ENCODE results near the gene SPIRE1. TPM values are rescaled to one million over a fixed set of nuclear protein-coding genes. Genes with fewer than 3 reads are reported as not detected.

The SPIRE1 gene
- total and polyA plus RNA-seq, 4 donors = 0.29 to 5.7 (median 3.2) TPM

DNA sequence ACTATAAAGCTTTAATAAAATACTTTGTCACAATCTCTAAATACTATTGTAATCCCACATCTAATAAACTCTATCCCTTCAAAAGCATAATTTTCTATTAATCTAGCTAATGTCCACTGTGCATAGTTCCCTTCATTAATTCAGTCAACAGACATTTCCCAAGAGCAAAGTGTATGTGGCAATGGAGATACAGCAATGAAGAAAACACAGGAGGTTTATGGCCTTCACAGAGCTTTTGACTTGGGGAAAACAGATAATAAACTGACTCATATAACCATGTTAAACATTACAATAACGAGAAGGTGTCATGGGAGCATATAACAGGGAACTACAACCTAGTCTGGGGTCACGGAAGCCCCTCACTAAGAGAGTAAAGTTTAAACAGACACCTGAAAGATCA, 86.3 kb downstream of the SPIRE1 start:
- no peaks in the 10 kb centered on the region for H3K27me3 ChIP-seq (ENCODE audit: control insufficient read depth in 4 of 4, insufficient read depth in 4 of 4, low read length in 3 of 4)
- H3K9me3 ChIP-seq (ENCODE audit: control insufficient read depth in 4 of 4, low read length in 3 of 4) = no peaks in the 10 kb centered on the region
- WGBS = 84% methylated on average over 2 of the region's 2 CpGs
- H3K9ac ChIP-seq (ENCODE audit: low read depth in 1 of 2, low read length in 2 of 2) = no peak overlapping the region
- H3K4me1 ChIP-seq (ENCODE audit: control insufficient read depth in 4 of 4, insufficient read depth in 4 of 4, low read length in 3 of 4) = peaks cover 0 to 13% (median 2%) of the 10 kb centered on the region in 4 donors
- no peak overlapping the region for H3K4me3 ChIP-seq (ENCODE audit: low read depth in 1 of 3, low read length in 3 of 3)
- H3K27ac ChIP-seq (ENCODE audit: low read depth in 1 of 2, low read length in 2 of 2) = no peak overlapping the region
- H3K36me3 ChIP-seq (ENCODE audit: control insufficient read depth in 4 of 4, insufficient read depth in 3 of 4, low read depth in 1 of 4, low read length in 3 of 4) = no peaks in the 10 kb centered on the region
- TF ChIP-seq RAD21 (IDR thresholded peaks at IDR 0.05) (no peak), GABPA (IDR thresholded peaks at IDR 0.05 in 1 of 2, conservative IDR thresholded peaks at IDR 0.05 in 1 of 2) (no peak), EGR1 (IDR thresholded peaks at IDR 0.05; ENCODE audit: low read depth in 2 of 2) (no peak), FOXA1 (IDR thresholded peaks at IDR 0.05) (no peak), HNF4G (IDR thresholded peaks at IDR 0.05) (no peak), JUND (IDR thresholded peaks at IDR 0.05) (no peak), TAF1 (conservative IDR thresholded peaks at IDR 0.05) (no peak), HNF4A (conservative IDR thresholded peaks at IDR 0.05) (no peak), REST (IDR thresholded peaks at IDR 0.05) (no peak), NR2F2 (IDR thresholded peaks at IDR 0.05) (no peak), RXRA (IDR thresholded peaks at IDR 0.05) (no peak)
- TF ChIP-seq, protein P1, sequence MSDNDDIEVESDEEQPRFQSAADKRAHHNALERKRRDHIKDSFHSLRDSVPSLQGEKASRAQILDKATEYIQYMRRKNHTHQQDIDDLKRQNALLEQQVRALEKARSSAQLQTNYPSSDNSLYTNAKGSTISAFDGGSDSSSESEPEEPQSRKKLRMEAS (IDR thresholded peaks at IDR 0.05) = no peak
- DNase-seq (ENCODE audit: low spot score) = no peak

- DNase-seq (ENCODE audit: low spot score) = no peak
- peaks cover 0 to 6% (median under 1%) of the 10 kb centered on the region in 4 donors for H3K4me1 ChIP-seq (ENCODE audit: control insufficient read depth in 4 of 4, insufficient read depth in 4 of 4, low read length in 3 of 4)
- no peak overlapping the region for H3K4me3 ChIP-seq (ENCODE audit: low read depth in 1 of 3, low read length in 3 of 3)
- H3K9ac ChIP-seq (ENCODE audit: low read depth in 1 of 2, low read length in 2 of 2) = no peak overlapping the region
- TF ChIP-seq FOXA1 (IDR thresholded peaks at IDR 0.05) = no peak
- TF ChIP-seq TAF1 (conservative IDR thresholded peaks at IDR 0.05) = no peak
- TF ChIP-seq JUND (IDR thresholded peaks at IDR 0.05) = no peak
- TF ChIP-seq HNF4G (IDR thresholded peaks at IDR 0.05) = no peak
- TF ChIP-seq, protein P1 (IDR thresholded peaks at IDR 0.05) = no peak
- TF ChIP-seq HNF4A (conservative IDR thresholded peaks at IDR 0.05) = no peak
- no peak for TF ChIP-seq RXRA (IDR thresholded peaks at IDR 0.05)
- no peaks in the 10 kb centered on the region for H3K27me3 ChIP-seq (ENCODE audit: control insufficient read depth in 4 of 4, insufficient read depth in 4 of 4, low read length in 3 of 4)
- WGBS = 74% methylated on average over 2 of the region's 2 CpGs
- H3K9me3 ChIP-seq (ENCODE audit: control insufficient read depth in 4 of 4, low read length in 3 of 4) = no peaks in the 10 kb centered on the region
- H3K36me3 ChIP-seq (ENCODE audit: control insufficient read depth in 4 of 4, insufficient read depth in 3 of 4, low read depth in 1 of 4, low read length in 3 of 4) = no peaks in the 10 kb centered on the region
- no peak overlapping the region for H3K27ac ChIP-seq (ENCODE audit: low read depth in 1 of 2, low read length in 2 of 2)
Measured at GRCh38 chr18:12569791-12570190, 88.1 kb downstream of the SPIRE1 start.

DNA sequence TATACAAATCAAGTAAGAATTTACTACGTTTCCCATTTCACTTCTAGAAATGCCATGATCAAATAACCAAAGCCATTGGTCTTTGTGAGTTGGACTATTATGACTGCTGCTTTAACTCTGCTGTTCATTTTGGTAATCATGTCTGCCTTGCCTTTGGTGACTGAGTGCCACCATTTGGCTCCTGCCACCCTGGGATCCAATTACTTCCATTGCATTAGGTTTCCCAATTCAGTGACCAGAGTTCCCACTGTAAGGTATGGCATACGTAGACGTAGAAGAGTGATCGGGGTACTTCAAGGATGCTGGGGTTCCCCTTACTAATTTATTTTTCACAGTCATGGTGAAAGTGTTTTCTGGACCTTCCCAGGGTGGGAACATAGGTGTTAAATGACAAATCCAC, 90.1 kb downstream of the SPIRE1 start:
- peaks cover 0 to 4% (median 0%) of the 10 kb centered on the region in 4 donors for H3K4me1 ChIP-seq (ENCODE audit: control insufficient read depth in 4 of 4, insufficient read depth in 4 of 4, low read length in 3 of 4)
- H3K36me3 ChIP-seq (ENCODE audit: control insufficient read depth in 4 of 4, insufficient read depth in 3 of 4, low read depth in 1 of 4, low read length in 3 of 4) = no peaks in the 10 kb centered on the region
- no peaks in the 10 kb centered on the region for H3K9me3 ChIP-seq (ENCODE audit: control insufficient read depth in 4 of 4, low read length in 3 of 4)
- H3K27me3 ChIP-seq (ENCODE audit: control insufficient read depth in 4 of 4, insufficient read depth in 4 of 4, low read length in 3 of 4) = no peaks in the 10 kb centered on the region
- no peak for TF ChIP-seq SP1 (IDR thresholded peaks at IDR 0.05)
- TF ChIP-seq RAD21 (IDR thresholded peaks at IDR 0.05) = no peak
- TF ChIP-seq RXRA (IDR thresholded peaks at IDR 0.05) = no peak
- no peak for TF ChIP-seq EGR1 (IDR thresholded peaks at IDR 0.05; ENCODE audit: low read depth in 2 of 2)
- no peak overlapping the region for H3K9ac ChIP-seq (ENCODE audit: low read depth in 1 of 2, low read length in 2 of 2)
- 94% methylated on average over 4 of the region's 4 CpGs for WGBS
- no peak for DNase-seq (ENCODE audit: low spot score)
- H3K27ac ChIP-seq (ENCODE audit: low read depth in 1 of 2, low read length in 2 of 2) = no peak overlapping the region
- no peak overlapping the region for H3K4me3 ChIP-seq (ENCODE audit: low read depth in 1 of 3, low read length in 3 of 3)
